ENCODE measurements around the gene SLC35A5. TPM values are rescaled to one million over a fixed set of nuclear protein-coding genes. Genes with fewer than 3 reads are reported as not detected.

SLC35A5 gene
- total and polyA plus RNA-seq, 11 donors = 4.2 to 28.8 (median 17.7) TPM

GRCh38 chr3:112602217-112602838 lies 40.5 kb downstream of the SLC35A5 start:
- Histone ChIP-seq H3K4me1 (peaks cover 0 to 17% (median 0%) of the 10 kb centered on the region in 12 donors), H3K27ac (no peak overlapping the region), H3K36me3 (peaks cover 0 to 79% (median 8%) of the 10 kb centered on the region in 9 donors), H3K4me3 (no peak overlapping the region), H3K9me3 (no peaks in the 10 kb centered on the region), H3K27me3 (no peaks in the 10 kb centered on the region)
- no peak for DNase-seq
- TF ChIP-seq POLR2A (IDR thresholded peaks at IDR 0.05) (no peak), CTCF (IDR thresholded peaks at IDR 0.05) (no peak)
- no peak for ATAC-seq
- intact Hi-C loops (cut with DNase I) = no loop called here

- peak overlapping the region in 1 of 12 donors; percentile 16 for H3K27ac ChIP-seq
- TF ChIP-seq CTCF (IDR thresholded peaks at IDR 0.05) (no peak), POLR2A (IDR thresholded peaks at IDR 0.05) (no peak)
- 14 to 20% (median 16%) methylated on average over 4 of the region's 4 CpGs for WGBS, 4 donors
- no peak overlapping the region for H3K4me3 ChIP-seq
- DNase-seq (no peak), ATAC-seq (peak in 1 of 4 donors; percentile 53)
- intact Hi-C loops (cut with DNase I) = no loop called here
- no peaks in the 10 kb centered on the region for H3K27me3 ChIP-seq
- peaks cover 0 to 17% (median 0%) of the 10 kb centered on the region in 12 donors for H3K4me1 ChIP-seq
- no peaks in the 10 kb centered on the region for H3K9me3 ChIP-seq
- H3K36me3 ChIP-seq = peaks cover 0 to 95% (median 0%) of the 10 kb centered on the region in 9 donors
Observed at GRCh38 chr3:112604536-112604935, 42.7 kb downstream of the SLC35A5 start.

- no peak for DNase-seq
- Histone ChIP-seq H3K4me3 (no peak overlapping the region), H3K27ac (no peak overlapping the region), H3K36me3 (peaks cover 0 to 94% (median 0%) of the 10 kb centered on the region in 9 donors), H3K4me1 (peaks cover 0 to 17% (median 0%) of the 10 kb centered on the region in 12 donors), H3K9me3 (no peaks in the 10 kb centered on the region), H3K27me3 (no peaks in the 10 kb centered on the region)
- whole genome bisulfite sequencing, 4 donors = 60 to 79% (median 65%) methylated on average over 9 of the region's 9 CpGs
- no peak for TF ChIP-seq POLR2A (IDR thresholded peaks at IDR 0.05)
- TF ChIP-seq CTCF (IDR thresholded peaks at IDR 0.05) = no peak
- intact Hi-C loops (cut with DNase I) = no loop called here
- ATAC-seq = peak in 2 of 4 donors; percentile 59 to 82
Observed at GRCh38 chr3:112605285-112605684, 43.4 kb downstream of the SLC35A5 start.

GRCh38 chr3:112606098-112606497 lies 44.3 kb downstream of the SLC35A5 start:
- H3K36me3 ChIP-seq = peaks cover 0 to 91% (median 0%) of the 10 kb centered on the region in 9 donors
- H3K27ac ChIP-seq = no peak overlapping the region
- no peaks in the 10 kb centered on the region for H3K9me3 ChIP-seq
- DNase-seq = no peak
- 86 to 91% (median 89%) methylated on average over 2 of the region's 2 CpGs for WGBS, 4 donors
- ATAC-seq = no peak
- no peaks in the 10 kb centered on the region for H3K27me3 ChIP-seq
- TF ChIP-seq POLR2A (IDR thresholded peaks at IDR 0.05) = no peak
- H3K4me3 ChIP-seq = no peak overlapping the region
- peaks cover 0 to 17% (median 0%) of the 10 kb centered on the region in 12 donors for H3K4me1 ChIP-seq
- intact Hi-C loops (cut with DNase I) = no loop called here

GRCh38 chr3:112607863-112608262 lies 46.0 kb downstream of the SLC35A5 start:
- DNase-seq (no peak), ATAC-seq (no peak)
- intact Hi-C loops (cut with DNase I) = no loop called here
- no peak overlapping the region for H3K27ac ChIP-seq
- H3K36me3 ChIP-seq = peaks cover 0 to 90% (median 0%) of the 10 kb centered on the region in 9 donors
- no peaks in the 10 kb centered on the region for H3K27me3 ChIP-seq
- H3K4me3 ChIP-seq = no peak overlapping the region
- H3K9me3 ChIP-seq = no peaks in the 10 kb centered on the region
- peaks cover 0 to 29% (median 8%) of the 10 kb centered on the region in 12 donors for H3K4me1 ChIP-seq
- TF ChIP-seq POLR2A (IDR thresholded peaks at IDR 0.05) = no peak
- TF ChIP-seq CTCF (IDR thresholded peaks at IDR 0.05) = no peak
